Esophagus muscularis mucosa (tissue), 4 donors: ENCODE measurements around the gene ZFAND2A. TPM values are rescaled to one million over a fixed set of nuclear protein-coding genes. Genes with fewer than 3 reads are reported as not detected.
"Not testable (repeated sequence)": the region's sequence is repeated elsewhere in the genome, so short reads cannot be mapped to it uniquely, and the experiment has no call there.

Experiments
- DNase-seq: peaks from one replicate; pipeline ENCODE4 v3.0.0-alpha.2; 2017; ENCODE audit errors: extremely low spot score
- H3K27ac ChIP-seq, 4 donors: fragments of 200-600 bp; sonication (generic); replicated peaks in 1 of 4; 1 replicate in 3 of 4; 2 replicates in 1 of 4; pipeline ENCODE4 v1.5.1; 2016 to 2019; ENCODE audit warnings: mild to moderate bottlenecking in 1 of 4
- H3K27me3 ChIP-seq, 4 donors: fragments of 200-600 bp; sonication (generic); one replicate each; pipeline versions ENCODE4 v1.5.1 to v1.6.0; 2016 to 2019
- H3K36me3 ChIP-seq, 4 donors: fragments of 200-600 bp; sonication (generic); one replicate each; pipeline ENCODE4 v1.5.1; 2016 to 2019
- H3K4me1 ChIP-seq, 4 donors: fragments of 200-600 bp; sonication (generic); one replicate each; pipeline ENCODE4 v1.5.1; 2016 to 2019
- H3K4me3 ChIP-seq, 4 donors: fragments of 200-600 bp; sonication (generic); 1 replicate in 2 of 4; 2 replicates in 2 of 4; pipeline ENCODE4 v1.5.1; 2016 to 2019; ENCODE audit warnings: mild to moderate bottlenecking in 4 of 4, moderate library complexity in 1 of 4
- H3K9me3 ChIP-seq, 4 donors: fragments of 200-600 bp; sonication (generic); 1 replicate in 3 of 4; 2 replicates in 1 of 4; pipeline ENCODE4 v1.5.1; 2016 to 2019
- CTCF ChIP-seq, 3 experiments: fragments of 200-600 bp in 2 of 3; fragments of 450-650 bp in 1 of 3; sonication (generic) in 2 of 3; IDR thresholded peaks; one replicate each; pipeline ENCODE4 v1.5.1; 2017 to 2019; ENCODE audit warnings: antibody characterized with exemption in 3 of 3, mild to moderate bottlenecking in 2 of 3, moderate library complexity in 1 of 3
- EP300 ChIP-seq: sonication (generic); formaldehyde crosslinking; IDR thresholded peaks from one replicate; pipeline ENCODE4 v1.6.1; 2017; ENCODE audit warnings: antibody characterized with exemption
- POLR2A ChIP-seq: fragments of 450-650 bp; IDR thresholded peaks from one replicate; pipeline ENCODE4 v1.6.1; 2017; ENCODE audit warnings: antibody characterized with exemption, moderate library complexity, mild to moderate bottlenecking, low read depth
- POLR2AphosphoS5 ChIP-seq, 2 donors: sonication (generic); formaldehyde crosslinking; IDR thresholded peaks; one replicate each; pipeline ENCODE4 v1.6.1; 2017; ENCODE audit warnings: antibody characterized with exemption in 2 of 2
- WGBS: methylation state at CpG from one replicate; pipeline ENCODE4 v1.1.5; 2018; 5-methylcytosine and 5-hydroxymethylcytosine counted together
- intact Hi-C: fragments of 100-400 bp; cut with DNase I; formaldehyde crosslinking; loops from one replicate; pipeline ENCODE4 v1.15.1; 2023
- total RNA-seq, 4 donors: library from RNA; depleted of rRNA; stranded (reverse); fragments of >200 nt; gene quantifications; one replicate each; pipeline versions ENCODE4 v1.1.0 to v1.2.1, GENCODE V29; 2016

Gene ZFAND2A
- total RNA-seq, 4 donors from 2014 or later: 24.3 to 27.5 (median 25.5) TPM

GRCh38 chr7:1168422-1168821 is 8.4 kb upstream of the ZFAND2A start:
- DNase-seq: no peak
- 89% methylated on average over 11 of the region's 11 CpGs for WGBS
- intact Hi-C loops: no loop called here
- no peak for TF ChIP-seq EP300
- no peak for TF ChIP-seq POLR2AphosphoS5 (IDR thresholded peaks at IDR 0.05)
- no peak for TF ChIP-seq CTCF (IDR thresholded peaks at IDR 0.05)
- no peak for TF ChIP-seq POLR2A
- peaks cover 4 to 19% (median 13%) of the 10 kb centered on the region in 4 donors for H3K4me1 ChIP-seq
- H3K36me3 ChIP-seq: peaks cover 0 to 29% (median 22%) of the 10 kb centered on the region in 4 donors
- H3K9me3 ChIP-seq: no peaks in the 10 kb centered on the region
- H3K4me3 ChIP-seq: no peak overlapping the region
- H3K27me3 ChIP-seq: no peaks in the 10 kb centered on the region
- no peak overlapping the region for H3K27ac ChIP-seq

- TF ChIP-seq EP300 (no peak), POLR2A (no peak), POLR2AphosphoS5 (IDR thresholded peaks at IDR 0.05) (no peak), CTCF (IDR thresholded peaks at IDR 0.05) (no peak)
- DNase-seq: no peak
- Histone ChIP-seq H3K36me3 (peaks cover 0 to 41% (median 31%) of the 10 kb centered on the region in 4 donors), H3K4me3 (no peak overlapping the region), H3K27me3 (no peaks in the 10 kb centered on the region), H3K9me3 (no peaks in the 10 kb centered on the region), H3K27ac (no peak overlapping the region), H3K4me1 (peaks cover 9 to 26% (median 18%) of the 10 kb centered on the region in 4 donors)
- 87% methylated on average over 6 of the region's 7 CpGs for WGBS
- intact Hi-C loops: no loop called here
Observed at GRCh38 chr7:1164436-1164835, 4.4 kb upstream of the ZFAND2A start.

GRCh38 chr7:1163121-1163520 is 3.1 kb upstream of the ZFAND2A start:
- intact Hi-C loops: no loop called here
- 97% methylated on average over 11 of the region's 12 CpGs for WGBS
- no peak for DNase-seq

GRCh38 chr7:1160670-1161021 is 650 bp upstream of the ZFAND2A start:
- H3K4me1 ChIP-seq: peaks cover 23 to 36% (median 29%) of the 10 kb centered on the region in 4 donors
- TF ChIP-seq POLR2A (no peak), CTCF (IDR thresholded peaks at IDR 0.05) (no peak), POLR2AphosphoS5 (IDR thresholded peaks at IDR 0.05) (no peak), EP300 (no peak)
- peak overlapping the region; percentile 70 to 93 (median 86) for H3K4me3 ChIP-seq
- peaks cover 2 to 57% (median 50%) of the 10 kb centered on the region in 4 donors for H3K36me3 ChIP-seq
- no peak for DNase-seq
- intact Hi-C loops: no loop called here
- no peaks in the 10 kb centered on the region for H3K27me3 ChIP-seq
- peak overlapping the region; percentile 91 to 98 (median 96) for H3K27ac ChIP-seq
- no peaks in the 10 kb centered on the region for H3K9me3 ChIP-seq
- WGBS: 22% methylated on average over 15 of the region's 19 CpGs

More at GRCh38 chr7:1163121-1163520, 3.1 kb upstream of the ZFAND2A start:
- Histone ChIP-seq H3K4me1 (peaks cover 20 to 32% (median 25%) of the 10 kb centered on the region in 4 donors), H3K36me3 (peaks cover 0 to 42% (median 31%) of the 10 kb centered on the region in 4 donors), H3K27me3 (no peaks in the 10 kb centered on the region), H3K4me3 (no peak overlapping the region), H3K9me3 (no peaks in the 10 kb centered on the region), H3K27ac (no peak overlapping the region)
- no peak for TF ChIP-seq EP300
- TF ChIP-seq CTCF (IDR thresholded peaks at IDR 0.05): no peak
- TF ChIP-seq POLR2A: no peak

GRCh38 chr7:1159231-1159630 is 765 bp downstream of the ZFAND2A start:
- peak overlapping the region; percentile 20 to 98 (median 72) for H3K27ac ChIP-seq
- H3K4me3 ChIP-seq: peak overlapping the region; percentile 70 to 93 (median 86)
- 12% methylated on average over 14 of the region's 26 CpGs for WGBS
- intact Hi-C loops, H3K27me3 ChIP-seq, H3K9me3 ChIP-seq, DNase-seq: not testable (repeated sequence)
- peaks cover 23 to 36% (median 29%) of the 10 kb centered on the region in 4 donors for H3K4me1 ChIP-seq
- H3K36me3 ChIP-seq: peaks cover 16 to 57% (median 51%) of the 10 kb centered on the region in 4 donors
